WTC11 (cell line): ENCODE measurements around the gene NPHP3. TPM values are rescaled to one million over a fixed set of nuclear protein-coding genes. Genes with fewer than 3 reads are reported as not detected.

Experiments used
- ATAC-seq: fragments of 200-7000 bp; cut with Tn5 transposase; 2 replicates; pipeline ENCODE4 v1.10.0; 2021; ENCODE audit warnings: mild to moderate bottlenecking, moderate library complexity
- CTCF ChIA-PET: fragments of 300-600 bp; sonication (Branson Sonifier 250); formaldehyde crosslinking; loops from one replicate; lab custom pipeline; 2021; ENCODE audit warnings: antibody characterized with exemption; lab: Charles Lee
- POLR2A ChIA-PET: fragments of 350-600 bp; sonication (Branson Sonifier 250); formaldehyde crosslinking; loops from one replicate; lab custom pipeline; 2021; ENCODE audit warnings: antibody characterized with exemption; lab: Charles Lee
- DNase-seq: peaks from one replicate; pipeline ENCODE4 v3.0.0; 2021; ENCODE audit warnings: low spot score
- H3K27ac Mint-ChIP-seq: 2 replicates; pipeline ENCODE4 v1.8.0; 2021; ENCODE audit warnings: mixed read lengths
- H3K27me3 Mint-ChIP-seq: 2 replicates; pipeline ENCODE4 v1.8.0; 2021; ENCODE audit warnings: low read depth, mild to moderate bottlenecking, moderate library complexity, mixed read lengths
- H3K36me3 Mint-ChIP-seq: 2 replicates; pipeline ENCODE4 v1.8.0; 2021; ENCODE audit warnings: mixed read lengths
- H3K4me1 Mint-ChIP-seq: 2 replicates; pipeline ENCODE4 v1.8.0; 2022; ENCODE audit warnings: mixed read lengths
- H3K4me3 Mint-ChIP-seq: 2 replicates; pipeline ENCODE4 v1.8.0; 2021; ENCODE audit warnings: mild to moderate bottlenecking, moderate library complexity, mixed read lengths
- H3K9me3 Mint-ChIP-seq: 2 replicates; pipeline ENCODE4 v1.8.0; 2021; ENCODE audit warnings: mixed read lengths
- CBFB ChIP-seq: sonication (generic); formaldehyde crosslinking; IDR thresholded peaks from 2 replicates; pipeline ENCODE4 v1.8.1; 2022; ENCODE audit warnings: mild to moderate bottlenecking, low read depth, missing genetic modification reagents
- CDX4 ChIP-seq: fragments of 250-450 bp; sonication (Bioruptor Pico); IDR thresholded peaks from 2 replicates; pipeline ENCODE4 v1.9.0; 2021; ENCODE audit warnings: moderate library complexity, mild to moderate bottlenecking, inconsistent platforms, borderline replicate concordance
- ESRRA ChIP-seq: sonication (generic); formaldehyde crosslinking; IDR thresholded peaks from 2 replicates; pipeline ENCODE4 v1.8.1; 2022; ENCODE audit warnings: mild to moderate bottlenecking, missing genetic modification reagents, borderline replicate concordance
- JAZF1 ChIP-seq: fragments of 250-450 bp; sonication (Bioruptor Pico); IDR thresholded peaks from 2 replicates; pipeline ENCODE4 v1.9.0; 2021; ENCODE audit warnings: moderate library complexity, mild to moderate bottlenecking, inconsistent platforms
- JUN ChIP-seq: sonication (generic); formaldehyde crosslinking; IDR thresholded peaks from 2 replicates; pipeline ENCODE4 v1.8.0; 2023; ENCODE audit warnings: mild to moderate bottlenecking, missing genetic modification reagents
- SMAD3 ChIP-seq: sonication (generic); formaldehyde crosslinking; IDR thresholded peaks from 2 replicates; pipeline ENCODE4 v1.8.0; 2022; ENCODE audit warnings: missing genetic modification reagents, mild to moderate bottlenecking, borderline replicate concordance
- SMAD4 ChIP-seq: sonication (generic); formaldehyde crosslinking; IDR thresholded peaks from 2 replicates; pipeline ENCODE4 v1.8.0; 2022; ENCODE audit warnings: mild to moderate bottlenecking, missing genetic modification reagents
- TEAD1 ChIP-seq: sonication (generic); formaldehyde crosslinking; IDR thresholded peaks from 2 replicates; pipeline ENCODE4 v1.8.0; 2022; ENCODE audit warnings: mild to moderate bottlenecking, missing genetic modification reagents
- ZNF512 ChIP-seq: sonication (generic); formaldehyde crosslinking; IDR thresholded peaks from 2 replicates; pipeline ENCODE4 v1.8.1; 2022; ENCODE audit warnings: missing genetic modification reagents, borderline replicate concordance
- ZNF671 ChIP-seq: fragments of 250-450 bp; sonication (Bioruptor Pico); IDR thresholded peaks from 2 replicates; pipeline ENCODE4 v1.8.0; 2021; ENCODE audit warnings: mild to moderate bottlenecking
- total RNA-seq: library from RNA; stranded (reverse); gene quantifications from 3 replicates; pipeline ENCODE4 v1.2.3, GENCODE V29; 2021
- TF ChIP-seq, protein P1 (sequence below): fragments of 250-450 bp; sonication (Bioruptor Pico); IDR thresholded peaks from 2 replicates; pipeline ENCODE4 v2.1.2; 2022; ENCODE audit warnings: mild to moderate bottlenecking, moderate library complexity
- TF ChIP-seq, protein P2 (sequence below): fragments of 250-450 bp; sonication (Bioruptor Pico); conservative IDR thresholded peaks from 2 replicates; pipeline ENCODE4 v1.9.0; 2021; ENCODE audit warnings: mild to moderate bottlenecking

NPHP3 gene
- total RNA-seq, 1 experiment from 2014 or later = 15.4 TPM

- H3K27me3 Mint-ChIP-seq = no peaks in the 10 kb centered on the region
- DNase-seq (no peak), ATAC-seq (no peak)
- H3K4me3 Mint-ChIP-seq = no peak overlapping the region
- POLR2A ChIA-PET = no interaction called here
- TF ChIP-seq ESRRA (CRISPR knock-in tag) = no peak
- no peak for TF ChIP-seq JAZF1 (CRISPR knock-in tag)
- TF ChIP-seq, protein P1, sequence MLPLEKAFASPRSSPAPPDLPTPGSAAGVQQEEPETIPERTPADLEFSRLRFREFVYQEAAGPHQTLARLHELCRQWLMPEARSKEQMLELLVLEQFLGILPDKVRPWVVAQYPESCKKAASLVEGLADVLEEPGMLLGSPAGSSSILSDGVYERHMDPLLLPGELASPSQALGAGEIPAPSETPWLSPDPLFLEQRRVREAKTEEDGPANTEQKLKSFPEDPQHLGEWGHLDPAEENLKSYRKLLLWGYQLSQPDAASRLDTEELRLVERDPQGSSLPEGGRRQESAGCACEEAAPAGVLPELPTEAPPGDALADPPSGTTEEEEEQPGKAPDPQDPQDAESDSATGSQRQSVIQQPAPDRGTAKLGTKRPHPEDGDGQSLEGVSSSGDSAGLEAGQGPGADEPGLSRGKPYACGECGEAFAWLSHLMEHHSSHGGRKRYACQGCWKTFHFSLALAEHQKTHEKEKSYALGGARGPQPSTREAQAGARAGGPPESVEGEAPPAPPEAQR = no peak
- TF ChIP-seq CDX4 (CRISPR knock-in tag) = no peak
- no peak for TF ChIP-seq CBFB (CRISPR knock-in tag)
- no peak for TF ChIP-seq SMAD3 (CRISPR knock-in tag)
- TF ChIP-seq, protein P2, sequence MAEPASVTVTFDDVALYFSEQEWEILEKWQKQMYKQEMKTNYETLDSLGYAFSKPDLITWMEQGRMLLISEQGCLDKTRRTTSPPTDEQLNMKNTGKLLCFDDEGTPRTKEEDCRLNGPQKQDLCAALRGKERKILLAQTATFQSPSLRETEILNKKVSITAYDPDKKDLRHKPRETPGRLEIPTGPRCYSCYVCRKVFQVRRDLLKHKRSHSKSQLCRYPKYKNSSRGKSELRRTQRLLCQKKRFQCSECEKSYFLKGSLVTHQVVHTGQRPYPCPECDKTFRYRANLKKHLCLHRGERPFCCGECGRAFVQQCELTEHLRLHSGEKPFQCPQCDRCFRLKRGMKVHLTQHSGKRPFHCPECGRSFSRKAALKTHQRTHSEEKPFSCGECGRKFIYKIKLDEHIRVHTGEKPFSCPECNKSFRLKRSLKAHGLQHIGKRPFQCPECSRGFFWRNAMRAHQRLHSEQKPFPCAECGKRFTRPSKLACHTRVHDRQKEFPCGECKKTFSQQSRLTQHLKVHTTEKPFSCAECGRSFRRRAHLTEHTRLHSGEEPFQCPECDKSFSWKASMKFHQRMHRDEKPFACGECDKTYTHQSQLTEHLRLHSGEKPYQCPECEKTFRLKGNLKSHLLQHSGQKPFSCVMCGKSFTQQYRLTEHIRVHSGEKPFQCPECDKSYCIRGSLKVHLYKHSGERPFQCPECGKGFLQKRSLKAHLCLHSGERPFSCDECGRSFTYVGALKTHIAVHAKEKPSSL = no peak
- TF ChIP-seq ZNF512 (CRISPR knock-in tag) = no peak
- CTCF ChIA-PET = interaction anchor here (1.4 kb wide), 1 partner anchor 24 kb away, joined by 4 read pairs; no protein-coding TSS in a partner anchor
- H3K9me3 Mint-ChIP-seq = no peaks in the 10 kb centered on the region
- H3K36me3 Mint-ChIP-seq = 0 out of 2 replicates have a peak, but pooled peaks cover 3% of the 10 kb centered on the region
- no peak overlapping the region for H3K27ac Mint-ChIP-seq
- H3K4me1 Mint-ChIP-seq = peaks cover 13% of the 10 kb centered on the region
These were observed 56.9 kb downstream of the NPHP3 start for GRCh38 chr3:132665230-132665745.

DNA sequence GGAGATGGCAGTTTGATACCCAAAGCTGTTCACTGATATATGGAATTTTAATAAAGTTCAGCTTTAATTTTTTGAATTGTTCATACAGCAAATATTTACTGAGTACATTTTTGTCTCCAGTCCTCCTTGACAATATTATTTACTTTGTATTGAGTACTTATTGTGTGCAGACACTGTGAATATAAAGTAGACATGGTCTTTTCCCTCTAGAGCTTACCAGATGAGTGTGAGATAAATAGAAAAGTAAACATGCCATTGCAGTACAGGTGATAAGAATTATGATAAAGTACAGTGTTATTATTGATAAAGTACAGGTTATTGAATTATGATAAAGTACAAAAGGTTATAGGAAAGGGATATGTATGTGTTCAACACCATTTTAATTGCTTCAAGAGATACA lies 60.0 kb downstream of the NPHP3 start:
- Mint-ChIP-seq H3K27me3 (no peaks in the 10 kb centered on the region), H3K36me3 (0 out of 2 replicates have a peak, but pooled peaks cover 3% of the 10 kb centered on the region), H3K4me1 (peaks cover 18% of the 10 kb centered on the region), H3K9me3 (no peaks in the 10 kb centered on the region), H3K27ac (no peak overlapping the region), H3K4me3 (peak overlapping the region; percentile 86)
- ChIA-PET CTCF (interaction anchor here (1.5 kb wide), 1 partner anchor 20 kb away, joined by 6 read pairs; no protein-coding TSS in a partner anchor), POLR2A (interaction anchor here (0.8 kb wide), 1 partner anchor 24 kb away, joined by 6 read pairs; no protein-coding TSS in a partner anchor)
- TF ChIP-seq SMAD4 = no peak
- no peak for TF ChIP-seq ZNF671 (CRISPR knock-in tag)
- TF ChIP-seq, all 79 proteins: peak for 0
- DNase-seq (no peak), ATAC-seq (no peak)

- no peaks in the 10 kb centered on the region for H3K27me3 Mint-ChIP-seq
- no peaks in the 10 kb centered on the region for H3K9me3 Mint-ChIP-seq
- no peak overlapping the region for H3K27ac Mint-ChIP-seq
- no peak for DNase-seq
- POLR2A ChIA-PET = interaction anchor here (0.8 to 0.9 kb wide), 2 partner anchors 25 to 61 kb away, joined by 4 to 6 read pairs; partner anchors contain the start of gene NPHP3
- 0 out of 2 replicates have a peak, but pooled peaks cover 1% of the 10 kb centered on the region for H3K36me3 Mint-ChIP-seq
- H3K4me3 Mint-ChIP-seq = peak overlapping the region; percentile 86
- TF ChIP-seq TEAD1 (no peak), JUN (CRISPR knock-in tag) (no peak)
- TF ChIP-seq, protein P2 = no peak
- ATAC-seq = no peak
- CTCF ChIA-PET = interaction anchor here (0.6 to 3.3 kb wide), 3 partner anchors 9 to 19 kb away, joined by 3 to 17 read pairs (median 17); no protein-coding TSS in a partner anchor
- H3K4me1 Mint-ChIP-seq = peaks cover 18% of the 10 kb centered on the region
These were observed 61.1 kb downstream of the NPHP3 start for GRCh38 chr3:132661101-132661500.
